Osteoblast (primary cell): ENCODE measurements around the gene GSDMA. TPM values are rescaled to one million over a fixed set of nuclear protein-coding genes. Genes with fewer than 3 reads are reported as not detected.

Experiments used
- DNase-seq: peaks from one replicate; pipeline ENCODE4 v3.0.0; 2011; ENCODE audit warnings: low spot score, mixed read lengths; ENCODE audit not compliant: insufficient read length; ENCODE audit errors: missing footprints
- H2AFZ ChIP-seq: 2 replicates; pipeline ENCODE4 v1.6.0; 2011; ENCODE audit warnings: mild to moderate bottlenecking, low read length
- H3K27ac ChIP-seq: 2 replicates; pipeline ENCODE4 v1.5.1; 2011; ENCODE audit warnings: mild to moderate bottlenecking, low read depth, low read length, moderate library complexity
- H3K27me3 ChIP-seq: 2 replicates; pipeline ENCODE4 v1.6.0; 2012; ENCODE audit warnings: mild to moderate bottlenecking, control low read depth, inconsistent platforms, low read length, moderate library complexity; ENCODE audit not compliant: insufficient read depth
- H3K36me3 ChIP-seq: 2 replicates; pipeline ENCODE4 v1.5.1; 2011; ENCODE audit warnings: mild to moderate bottlenecking, low read length, control low read depth, moderate library complexity; ENCODE audit not compliant: insufficient read depth
- H3K4me1 ChIP-seq: 2 replicates; pipeline ENCODE4 v1.5.1; 2011; ENCODE audit warnings: mild to moderate bottlenecking, low read length, control low read depth, moderate library complexity; ENCODE audit not compliant: insufficient read depth
- H3K4me2 ChIP-seq: 2 replicates; pipeline ENCODE4 v1.6.0; 2011; ENCODE audit warnings: mild to moderate bottlenecking, low read length; ENCODE audit not compliant: insufficient read depth
- H3K4me3 ChIP-seq: fragments of 200-600 bp; sonication (generic); 3 replicates; pipeline ENCODE4 v1.5.1; 2012; ENCODE audit warnings: mild to moderate bottlenecking, low read length, inconsistent platforms; ENCODE audit not compliant: insufficient read depth
- H3K79me2 ChIP-seq: 2 replicates; pipeline ENCODE4 v1.6.0; 2012; ENCODE audit warnings: mild to moderate bottlenecking, low read length, control low read depth, inconsistent platforms; ENCODE audit not compliant: insufficient read depth
- H3K9me3 ChIP-seq: 2 replicates; pipeline ENCODE4 v1.5.1; 2011; ENCODE audit warnings: low read depth, low read length, control low read depth
- H4K20me1 ChIP-seq: 2 replicates; pipeline ENCODE4 v1.6.0; 2012; ENCODE audit warnings: mild to moderate bottlenecking, low read length, control low read depth; ENCODE audit not compliant: insufficient read depth
- CTCF ChIP-seq: IDR thresholded peaks from 2 replicates; pipeline ENCODE4 v1.5.1; 2011; ENCODE audit warnings: mild to moderate bottlenecking, low read depth, low read length, moderate library complexity; ENCODE audit errors: extremely low read depth
- total RNA-seq: library from RNA; depleted of rRNA; stranded (reverse); fragments of >200 nt; gene quantifications from 2 replicates; pipeline ENCODE4 v1.2.3, GENCODE V29; 2012

Gene GSDMA
- total RNA-seq, 1 donor: under 0.01 TPM

DNA sequence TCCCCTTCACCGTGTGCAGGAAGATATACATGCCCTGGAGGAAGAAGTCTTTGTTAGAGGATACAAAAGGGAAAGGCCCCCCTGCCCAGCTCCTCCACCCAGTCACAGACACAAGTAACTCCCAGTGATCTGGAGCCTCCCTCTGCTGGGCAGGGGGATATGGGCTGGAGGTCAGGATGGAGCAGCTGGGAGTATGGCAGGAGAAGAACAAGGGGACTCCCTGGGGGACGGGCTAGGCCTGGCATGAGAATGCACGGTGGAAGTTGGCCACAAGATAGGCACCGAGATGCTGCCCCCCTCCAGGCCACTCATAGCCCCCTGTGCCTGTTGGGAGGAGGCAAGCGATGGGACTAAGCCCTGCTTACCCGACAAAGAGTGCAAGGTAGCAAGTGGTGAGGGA, 39.6 kb upstream of the GSDMA start:
- H3K27me3 ChIP-seq: no peaks in the 10 kb centered on the region
- H3K4me2 ChIP-seq: no peak overlapping the region
- H3K27ac ChIP-seq: peak overlapping the region; percentile 97
- no peak for DNase-seq
- H3K4me3 ChIP-seq: no peak overlapping the region
- no peak for TF ChIP-seq CTCF
- peaks cover 38% of the 10 kb centered on the region for H3K4me1 ChIP-seq
- peaks cover 52% of the 10 kb centered on the region for H3K79me2 ChIP-seq
- H4K20me1 ChIP-seq: peaks cover 55% of the 10 kb centered on the region
- peaks cover 49% of the 10 kb centered on the region for H3K36me3 ChIP-seq
- H3K9me3 ChIP-seq: no peaks in the 10 kb centered on the region
- no peak overlapping the region for H2AFZ ChIP-seq

DNA sequence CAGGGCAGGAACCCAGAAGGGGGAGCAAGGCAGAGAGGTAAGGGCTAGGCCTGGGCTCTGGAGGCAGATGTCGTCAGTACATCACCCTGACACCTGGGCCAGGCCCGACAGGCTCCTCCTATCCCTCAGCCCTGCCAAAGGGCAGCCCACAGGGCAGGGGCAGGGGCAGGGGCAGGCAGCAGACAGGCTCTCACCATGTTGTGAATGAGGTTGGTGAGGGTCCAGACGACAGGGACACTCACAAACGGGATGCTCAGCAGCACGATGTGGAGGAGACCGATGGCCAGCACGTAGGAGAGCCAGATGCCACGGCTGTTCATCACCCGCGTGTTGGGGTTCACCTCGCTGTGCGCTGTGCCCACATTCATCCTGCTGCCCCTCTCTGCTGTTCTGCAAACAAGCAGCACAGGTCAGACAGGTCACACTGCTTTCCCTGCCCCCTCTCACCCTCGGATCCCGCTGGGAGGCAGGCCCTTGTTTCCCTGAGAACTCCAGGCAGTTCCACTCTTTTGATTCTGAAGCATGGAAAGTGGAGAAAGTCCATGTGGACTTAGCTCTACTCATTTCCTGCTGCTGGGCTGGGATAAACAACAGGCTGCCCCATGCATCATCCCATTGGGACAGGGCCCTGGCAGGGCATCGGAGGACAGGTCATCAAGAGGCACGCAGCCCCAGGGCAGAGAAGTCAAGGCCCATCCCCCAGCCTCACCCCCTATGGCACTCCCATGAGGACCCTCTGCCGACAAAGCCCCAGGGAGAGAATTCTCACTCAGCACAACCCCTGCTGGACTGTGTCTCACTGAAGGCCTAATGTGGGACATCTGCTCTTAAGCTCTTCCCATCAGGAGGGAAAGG, 38.7 kb upstream of the GSDMA start:
- Histone ChIP-seq H3K79me2 (peaks cover 52% of the 10 kb centered on the region), H3K9me3 (no peaks in the 10 kb centered on the region), H4K20me1 (peaks cover 55% of the 10 kb centered on the region), H3K27ac (peak overlapping the region; percentile 97), H3K36me3 (peaks cover 47% of the 10 kb centered on the region), H3K4me2 (peak overlapping the region; percentile 29), H2AFZ (no peak overlapping the region), H3K4me1 (peaks cover 46% of the 10 kb centered on the region), H3K27me3 (no peaks in the 10 kb centered on the region), H3K4me3 (no peak overlapping the region)
- DNase-seq: peak; percentile 90
- peak; percentile 30 for TF ChIP-seq CTCF

DNA sequence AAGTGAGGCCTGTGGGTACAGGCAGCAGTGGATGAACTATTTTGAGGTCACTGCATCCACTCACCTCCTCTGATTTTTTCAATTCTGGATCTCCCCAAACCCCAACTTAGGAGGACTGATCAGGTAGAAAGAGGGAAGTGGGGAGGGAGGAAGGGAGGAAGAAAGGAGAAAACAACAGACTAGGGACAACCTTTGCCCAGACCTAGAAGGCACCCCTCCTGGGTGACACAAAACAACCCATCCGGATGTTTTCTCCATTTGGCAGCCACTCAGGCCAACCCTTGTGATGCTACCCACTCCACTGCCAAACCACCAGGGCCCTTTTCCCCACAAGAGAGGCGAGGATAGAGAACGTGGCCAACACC, 38.1 kb upstream of the GSDMA start:
- no peak overlapping the region for H2AFZ ChIP-seq
- peaks cover 51% of the 10 kb centered on the region for H3K4me1 ChIP-seq
- H3K27me3 ChIP-seq: no peaks in the 10 kb centered on the region
- no peak overlapping the region for H3K4me3 ChIP-seq
- H3K36me3 ChIP-seq: peaks cover 41% of the 10 kb centered on the region
- H3K9me3 ChIP-seq: no peaks in the 10 kb centered on the region
- peaks cover 52% of the 10 kb centered on the region for H3K79me2 ChIP-seq
- no peak for TF ChIP-seq CTCF
- peak overlapping the region; percentile 97 for H3K27ac ChIP-seq
- peaks cover 56% of the 10 kb centered on the region for H4K20me1 ChIP-seq
- peak; percentile 77 for DNase-seq
- H3K4me2 ChIP-seq: peak overlapping the region; percentile 29

DNA sequence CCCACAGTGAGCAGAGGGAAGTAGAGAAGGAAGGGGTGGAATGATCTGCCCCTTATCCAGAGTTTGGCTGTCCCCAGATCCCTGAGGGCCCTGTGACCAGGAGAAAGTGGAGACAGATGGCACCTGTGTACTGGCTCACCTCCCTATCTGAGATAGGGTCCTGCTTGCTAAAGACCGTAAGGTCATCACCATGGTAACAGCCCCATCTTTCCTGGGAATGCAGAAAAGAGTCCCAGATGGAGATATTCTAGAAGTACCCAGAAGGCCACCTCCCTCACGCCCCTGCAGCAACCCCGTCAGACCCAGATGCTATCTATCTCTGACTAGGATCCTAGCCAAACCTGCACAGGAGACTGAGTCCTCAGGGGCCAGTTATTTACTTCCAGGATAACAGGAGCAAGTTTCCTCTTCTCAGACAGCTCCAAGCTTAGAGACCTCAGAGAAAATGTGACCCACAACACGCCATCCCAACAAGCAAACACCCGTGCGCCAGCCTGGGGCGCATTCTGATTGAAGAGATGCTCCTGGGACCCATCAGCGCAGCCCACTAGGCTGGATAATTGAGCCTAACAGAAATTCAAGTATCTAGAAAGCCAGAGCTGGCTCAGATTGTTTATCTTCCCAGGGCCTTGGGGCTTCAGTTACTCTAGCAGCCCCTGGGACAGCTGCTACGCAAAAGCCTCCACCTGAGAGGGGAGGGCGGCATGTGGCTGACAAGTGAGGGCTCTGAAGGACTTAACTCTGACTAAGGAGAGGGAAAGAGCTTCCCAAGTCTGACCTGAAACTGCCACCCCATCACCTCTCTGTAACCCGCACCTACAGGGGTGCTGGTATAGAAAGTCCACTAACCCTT, 37.3 kb upstream of the GSDMA start:
- peaks cover 56% of the 10 kb centered on the region for H3K4me1 ChIP-seq
- H3K27me3 ChIP-seq: no peaks in the 10 kb centered on the region
- TF ChIP-seq CTCF: no peak
- H2AFZ ChIP-seq: no peak overlapping the region
- H3K9me3 ChIP-seq: no peaks in the 10 kb centered on the region
- H3K79me2 ChIP-seq: peaks cover 52% of the 10 kb centered on the region
- H3K4me3 ChIP-seq: peak overlapping the region; percentile 91
- no peak for DNase-seq
- peaks cover 33% of the 10 kb centered on the region for H3K36me3 ChIP-seq
- peaks cover 55% of the 10 kb centered on the region for H4K20me1 ChIP-seq
- peak overlapping the region; percentile 97 for H3K27ac ChIP-seq
- H3K4me2 ChIP-seq: peak overlapping the region; percentile 94
